Activated CD4-positive, CD25-positive, alpha-beta regulatory T cell treated with anti-CD3 and anti-CD28 coated beads, Interleukin-2, amount 50 U/mL, for 16 hours (primary cell): ENCODE data around the gene C11orf87.

Experiments used
- DNase-seq: peaks from one replicate; pipeline ENCODE4 v3.0.0-alpha.2; 2020; ENCODE audit warnings: low read depth, low spot score

C11orf87 gene

GRCh38 chr11:109439684-109440083 is 17.7 kb downstream of the C11orf87 start:
- no peak for DNase-seq

GRCh38 chr11:109443052-109443451 is 21.1 kb downstream of the C11orf87 start:
- DNase-seq, result no peak

GRCh38 chr11:109454857-109455256 is 32.9 kb downstream of the C11orf87 start:
- DNase-seq, result no peak
